KMS-11 (cell line): ENCODE data around the gene LSAMP.

ENCODE experiments used
- H2AFZ ChIP-seq: fragments of 200-600 bp; sonication (generic); 2 replicates; pipeline ENCODE4 v1.6.1; 2016; ENCODE audit warnings: antibody characterized with exemption, mixed run types, low read depth
- H3K27ac ChIP-seq: fragments of 200-600 bp; sonication (generic); 2 replicates; pipeline ENCODE4 v1.6.1; 2016; ENCODE audit warnings: mild to moderate bottlenecking, mixed run types
- H3K27me3 ChIP-seq: fragments of 200-600 bp; sonication (generic); 2 replicates; pipeline ENCODE4 v1.6.1; 2017; ENCODE audit warnings: mild to moderate bottlenecking, low read depth, mixed run types, moderate library complexity; ENCODE audit not compliant: insufficient read depth
- H3K36me3 ChIP-seq: fragments of 200-600 bp; sonication (generic); 2 replicates; pipeline ENCODE4 v1.6.1; 2017; ENCODE audit warnings: mild to moderate bottlenecking, mixed run types; ENCODE audit not compliant: insufficient read depth
- H3K4me1 ChIP-seq: fragments of 200-600 bp; sonication (generic); 2 replicates; pipeline ENCODE4 v1.6.1; 2016; ENCODE audit warnings: mild to moderate bottlenecking, low read depth, mixed run types; ENCODE audit not compliant: poor library complexity, severe bottlenecking
- H3K4me2 ChIP-seq: fragments of 200-600 bp; sonication (generic); 2 replicates; pipeline ENCODE4 v1.7.0; 2016; ENCODE audit warnings: mild to moderate bottlenecking, mixed run types
- H3K4me3 ChIP-seq: fragments of 200-600 bp; sonication (generic); IDR thresholded peaks from 2 replicates; pipeline ENCODE4 v1.6.1; 2017; ENCODE audit warnings: low read depth, low read length, mixed read lengths; ENCODE audit not compliant: insufficient read depth
- H3K79me2 ChIP-seq: fragments of 200-600 bp; sonication (generic); 2 replicates; pipeline ENCODE4 v1.6.1; 2016; ENCODE audit warnings: low read depth, mixed run types; ENCODE audit not compliant: insufficient read depth
- H3K9ac ChIP-seq: fragments of 200-600 bp; sonication (generic); 2 replicates; pipeline ENCODE4 v1.6.1; 2016; ENCODE audit warnings: mild to moderate bottlenecking, mixed run types
- H4K20me1 ChIP-seq: fragments of 200-600 bp; sonication (generic); 2 replicates; pipeline ENCODE4 v1.6.1; 2016; ENCODE audit warnings: mild to moderate bottlenecking, mixed run types; ENCODE audit not compliant: insufficient read depth
- CTCF ChIP-seq: fragments of 200-600 bp; sonication (generic); conservative IDR thresholded peaks from 2 replicates; pipeline ENCODE4 v1.6.1; 2017; ENCODE audit warnings: low read depth, mild to moderate bottlenecking, antibody characterized with exemption, low read length, moderate library complexity, mixed read lengths

LSAMP gene

GRCh38 chr3:116005404-116005803 is 439.9 kb downstream of the LSAMP start:
- Histone ChIP-seq H4K20me1 (no peaks in the 10 kb centered on the region), H3K4me2 (no peak overlapping the region), H3K27me3 (no peaks in the 10 kb centered on the region), H3K4me1 (peaks cover 1% of the 10 kb centered on the region), H3K79me2 (no peaks in the 10 kb centered on the region), H2AFZ (no peak overlapping the region), H3K9ac (no peak overlapping the region), H3K36me3 (no peaks in the 10 kb centered on the region), H3K27ac (no peak overlapping the region), H3K4me3 (no peak overlapping the region)
- TF ChIP-seq CTCF, result no peak

GRCh38 chr3:116002235-116002634 is 443.1 kb downstream of the LSAMP start:
- no peak overlapping the region for H3K27ac ChIP-seq
- H4K20me1 ChIP-seq, result no peaks in the 10 kb centered on the region
- TF ChIP-seq CTCF, result no peak
- H3K79me2 ChIP-seq, result no peaks in the 10 kb centered on the region
- no peak overlapping the region for H2AFZ ChIP-seq
- no peak overlapping the region for H3K4me2 ChIP-seq
- no peaks in the 10 kb centered on the region for H3K27me3 ChIP-seq
- H3K9ac ChIP-seq, result no peak overlapping the region
- H3K36me3 ChIP-seq, result no peaks in the 10 kb centered on the region
- peaks cover 8% of the 10 kb centered on the region for H3K4me1 ChIP-seq
- no peak overlapping the region for H3K4me3 ChIP-seq

DNA sequence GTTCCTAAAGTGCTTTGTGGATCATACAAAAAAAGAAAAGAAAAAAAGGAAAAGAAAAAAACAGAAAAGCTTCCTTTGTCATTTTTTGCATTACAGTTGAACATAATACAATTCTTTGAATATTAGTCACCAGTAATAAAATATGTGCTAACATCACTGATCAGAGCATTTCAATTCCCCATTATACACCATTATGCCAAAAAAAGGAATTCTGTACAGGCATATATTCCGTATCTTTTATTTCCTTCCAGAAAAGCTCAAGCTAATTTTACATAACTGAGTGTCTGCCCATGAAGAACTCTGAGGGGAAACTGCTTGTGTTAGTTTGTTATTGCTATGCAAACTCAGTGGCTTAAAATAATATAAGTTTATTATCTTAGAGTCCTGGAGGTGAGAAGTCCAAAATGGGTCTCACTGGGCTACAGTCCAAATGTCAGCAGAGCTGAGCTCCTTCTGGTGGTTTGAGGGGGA is 444.1 kb downstream of the LSAMP start:
- H3K9ac ChIP-seq, result no peak overlapping the region
- no peak overlapping the region for H2AFZ ChIP-seq
- peaks cover 8% of the 10 kb centered on the region for H3K4me1 ChIP-seq
- no peaks in the 10 kb centered on the region for H4K20me1 ChIP-seq
- H3K4me2 ChIP-seq, result no peak overlapping the region
- no peak overlapping the region for H3K4me3 ChIP-seq
- H3K36me3 ChIP-seq, result no peaks in the 10 kb centered on the region
- no peaks in the 10 kb centered on the region for H3K79me2 ChIP-seq
- no peak for TF ChIP-seq CTCF
- no peak overlapping the region for H3K27ac ChIP-seq
- no peaks in the 10 kb centered on the region for H3K27me3 ChIP-seq

DNA sequence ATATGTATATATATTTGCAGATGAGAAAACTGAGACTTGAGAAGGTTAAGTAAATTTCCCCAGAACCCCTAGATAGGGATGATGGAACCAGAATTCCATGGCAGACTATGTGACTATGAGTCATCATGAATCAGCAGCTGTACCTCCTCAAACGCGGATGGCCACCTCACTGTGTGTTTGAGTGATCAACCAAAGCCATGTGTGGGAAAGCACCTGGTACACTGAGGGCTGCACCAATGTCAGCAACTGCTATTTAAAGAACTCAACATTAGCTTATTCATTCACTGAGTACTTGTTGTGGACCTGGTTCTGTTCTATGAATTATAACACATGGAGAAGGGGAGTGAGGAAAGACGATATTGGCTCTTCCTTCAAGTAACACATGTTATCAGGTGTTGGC is 445.0 kb downstream of the LSAMP start:
- Histone ChIP-seq H3K9ac (no peak overlapping the region), H3K4me3 (no peak overlapping the region), H3K27ac (no peak overlapping the region), H2AFZ (peak overlapping the region; percentile 3; the same call in 1 of the 2 replicates), H3K27me3 (no peaks in the 10 kb centered on the region), H3K36me3 (no peaks in the 10 kb centered on the region), H3K4me2 (no peak overlapping the region), H3K4me1 (peaks cover 8% of the 10 kb centered on the region), H4K20me1 (no peaks in the 10 kb centered on the region), H3K79me2 (no peaks in the 10 kb centered on the region)
- TF ChIP-seq CTCF, result no peak
